COLO668 (cell line): Measurements from ENCODE around the gene NUAK2.

Source experiments
- DNase-seq: peaks from one replicate; lab custom pipeline; 2025; ENCODE audit not compliant: unreplicated experiment; lab: John Stamatoyannopoulos, UW

The NUAK2 gene

GRCh38 chr1:205275916-205276688, 45.4 kb downstream of the NUAK2 start:
- DNase-seq: no peak

GRCh38 chr1:205275133-205275532, 46.4 kb downstream of the NUAK2 start:
- peak; percentile 72 for DNase-seq

DNA sequence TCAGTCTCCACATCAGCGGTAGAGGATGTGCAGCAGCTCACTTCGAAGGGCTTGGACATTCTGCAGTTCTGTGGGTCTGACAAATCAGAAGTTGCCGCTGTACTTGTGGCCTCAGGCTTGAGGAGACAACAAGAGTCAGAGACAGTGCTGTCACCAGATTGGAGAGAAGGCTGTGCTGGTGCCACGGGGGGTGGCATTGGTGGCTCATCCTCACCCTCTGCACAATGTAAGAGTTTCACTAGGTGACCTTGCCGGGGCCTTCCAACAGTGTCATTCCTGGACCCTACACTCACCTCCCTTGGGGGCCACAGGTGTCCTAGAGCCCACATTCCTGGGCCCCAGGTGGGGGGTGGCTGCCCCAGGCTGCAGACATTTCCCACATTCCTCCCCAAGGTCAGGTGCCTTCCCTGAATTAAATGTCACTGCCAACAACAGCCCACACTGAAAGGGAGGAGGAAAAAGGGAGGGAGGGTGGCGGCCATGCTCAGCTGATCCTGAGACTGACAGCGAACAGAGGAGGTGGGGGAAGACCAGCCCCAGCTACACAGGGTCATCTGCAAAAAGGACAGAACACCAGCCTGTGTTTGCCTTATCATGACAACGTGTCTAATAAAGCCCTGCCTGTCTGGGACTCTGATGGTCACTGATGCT, 47.4 kb downstream of the NUAK2 start:
- DNase-seq: no peak

- peak; percentile 93 for DNase-seq
These were observed 48.0 kb downstream of the NUAK2 start for GRCh38 chr1:205273551-205273982.

DNA sequence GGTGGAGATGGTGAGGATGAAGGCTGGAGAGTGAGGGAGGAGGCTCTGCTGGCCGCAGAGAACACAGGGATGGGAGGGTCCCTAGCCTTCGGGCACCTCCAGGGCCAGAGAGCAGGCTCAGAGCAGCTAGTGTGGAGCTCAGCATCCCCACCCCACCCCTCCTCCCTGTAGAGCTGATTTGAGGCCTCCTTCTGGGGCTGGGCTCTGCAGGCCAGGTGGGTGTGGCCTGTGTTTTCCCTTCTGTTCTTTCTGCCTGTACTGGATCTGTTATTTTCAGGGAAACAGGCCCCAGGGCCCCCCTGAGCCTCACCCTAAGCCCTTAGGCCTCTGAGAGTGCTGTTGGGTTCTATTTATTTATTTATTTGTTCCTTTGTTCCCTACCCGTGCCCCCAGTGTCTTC, 49.0 kb downstream of the NUAK2 start:
- DNase-seq: peak; percentile 15

- DNase-seq: no peak
These were observed 49.8 kb downstream of the NUAK2 start for GRCh38 chr1:205271745-205272144.

GRCh38 chr1:205271277-205271676, 50.3 kb downstream of the NUAK2 start:
- DNase-seq: no peak

DNA sequence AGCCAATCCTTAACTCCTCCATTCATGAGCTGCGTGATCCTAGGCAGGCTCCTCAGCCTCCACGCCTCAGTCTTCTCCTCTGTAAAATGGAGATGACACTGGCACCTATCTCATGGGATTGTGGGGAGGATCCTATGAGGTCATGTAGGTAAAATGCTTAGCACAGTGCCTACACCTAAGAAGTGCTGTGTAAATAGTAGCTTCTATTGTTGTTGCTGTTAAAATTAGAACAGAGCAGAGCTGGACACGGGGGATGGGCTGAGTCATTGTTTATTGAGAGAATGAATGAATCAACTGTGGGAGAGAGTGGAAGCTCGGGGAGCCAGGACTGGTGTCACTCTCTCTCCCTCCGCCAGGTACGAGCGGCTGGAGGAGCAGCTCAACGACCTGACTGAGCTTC, 50.8 kb downstream of the NUAK2 start:
- peak; percentile 81 for DNase-seq

DNA sequence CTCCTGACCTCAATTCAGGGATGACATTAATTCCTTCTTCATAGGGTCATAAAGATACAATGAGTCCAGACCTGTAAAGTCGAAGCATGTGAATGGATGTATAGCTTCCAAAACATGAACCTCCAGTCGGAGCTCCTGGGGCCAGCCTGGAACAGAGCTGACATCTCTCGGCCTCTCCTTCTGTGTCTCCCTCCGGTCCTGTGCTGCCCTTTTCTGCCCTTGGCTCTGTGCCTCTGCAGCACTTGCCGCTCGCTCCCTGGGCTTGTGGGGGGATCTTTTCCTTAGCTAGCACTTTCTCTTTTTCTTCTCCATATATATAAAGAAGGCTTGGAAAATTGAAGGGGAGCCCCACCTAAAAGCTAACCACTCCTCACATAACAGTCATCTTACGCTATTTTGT, 51.3 kb downstream of the NUAK2 start:
- no peak for DNase-seq

- no peak for DNase-seq
These were observed 51.8 kb downstream of the NUAK2 start for GRCh38 chr1:205269711-205270110.

GRCh38 chr1:205268846-205269680, 52.5 kb downstream of the NUAK2 start:
- no peak for DNase-seq

DNA sequence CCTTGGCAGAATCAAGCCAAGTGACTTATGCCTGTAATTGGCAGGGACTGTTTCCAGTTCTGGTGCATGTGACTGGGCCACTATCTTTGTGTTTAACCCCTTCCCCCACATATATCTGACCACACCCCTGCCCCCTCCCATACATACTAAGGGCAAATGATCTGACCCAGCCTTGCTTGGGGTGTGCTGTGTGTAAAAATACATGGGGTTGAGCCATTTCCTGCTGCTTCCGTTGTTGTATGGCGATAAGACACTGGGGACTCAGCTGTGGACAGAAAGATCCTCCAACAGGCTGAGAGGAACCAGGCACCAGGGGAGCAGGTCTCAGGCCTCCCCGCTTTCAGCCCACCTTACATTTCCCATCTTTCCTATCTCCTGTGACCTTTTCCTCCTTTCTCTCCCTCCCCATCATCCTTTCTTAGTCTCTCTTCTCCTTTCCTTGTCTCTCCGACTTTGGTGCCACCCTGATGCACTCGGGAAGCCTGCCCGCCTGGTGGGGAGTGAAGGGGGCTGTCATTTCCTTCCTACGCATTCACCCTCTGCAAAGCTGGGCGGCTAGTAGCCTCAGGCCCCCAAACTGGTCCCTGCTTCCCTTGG, 54.1 kb downstream of the NUAK2 start:
- no peak for DNase-seq

- DNase-seq: no peak
These were observed 54.8 kb downstream of the NUAK2 start for GRCh38 chr1:205266611-205267305.

DNA sequence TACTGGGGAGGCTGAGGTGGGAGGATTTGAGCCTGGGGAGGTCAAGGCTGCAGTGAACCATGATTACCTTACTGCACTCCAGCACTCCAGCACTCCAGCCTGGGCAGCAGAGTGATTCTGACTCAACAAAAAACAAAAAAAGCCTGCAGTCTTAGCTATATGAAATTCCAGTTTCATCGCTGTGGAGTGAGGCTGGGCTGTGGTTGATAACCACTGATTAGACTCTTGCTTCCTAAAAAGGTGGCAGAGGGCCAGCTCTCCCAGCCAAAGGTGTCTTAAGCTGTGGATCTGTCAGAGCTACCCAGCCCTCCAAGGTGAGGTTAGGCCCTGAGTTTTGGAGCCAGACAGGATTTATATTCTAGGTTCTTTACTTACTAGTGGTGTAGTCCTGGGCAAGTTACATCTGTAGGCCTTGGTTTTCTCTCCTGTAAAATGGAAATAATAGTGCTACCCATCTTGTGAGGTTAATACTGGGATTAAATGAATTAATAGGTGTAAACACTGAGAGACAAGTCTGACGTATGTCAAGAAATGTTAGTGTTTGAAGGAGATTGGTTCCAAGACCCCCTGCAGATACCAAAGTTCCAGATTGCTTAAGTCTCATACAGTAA, 57.9 kb downstream of the NUAK2 start:
- no peak for DNase-seq

- no peak for DNase-seq
These were observed 58.8 kb downstream of the NUAK2 start for GRCh38 chr1:205262731-205263171.

DNA sequence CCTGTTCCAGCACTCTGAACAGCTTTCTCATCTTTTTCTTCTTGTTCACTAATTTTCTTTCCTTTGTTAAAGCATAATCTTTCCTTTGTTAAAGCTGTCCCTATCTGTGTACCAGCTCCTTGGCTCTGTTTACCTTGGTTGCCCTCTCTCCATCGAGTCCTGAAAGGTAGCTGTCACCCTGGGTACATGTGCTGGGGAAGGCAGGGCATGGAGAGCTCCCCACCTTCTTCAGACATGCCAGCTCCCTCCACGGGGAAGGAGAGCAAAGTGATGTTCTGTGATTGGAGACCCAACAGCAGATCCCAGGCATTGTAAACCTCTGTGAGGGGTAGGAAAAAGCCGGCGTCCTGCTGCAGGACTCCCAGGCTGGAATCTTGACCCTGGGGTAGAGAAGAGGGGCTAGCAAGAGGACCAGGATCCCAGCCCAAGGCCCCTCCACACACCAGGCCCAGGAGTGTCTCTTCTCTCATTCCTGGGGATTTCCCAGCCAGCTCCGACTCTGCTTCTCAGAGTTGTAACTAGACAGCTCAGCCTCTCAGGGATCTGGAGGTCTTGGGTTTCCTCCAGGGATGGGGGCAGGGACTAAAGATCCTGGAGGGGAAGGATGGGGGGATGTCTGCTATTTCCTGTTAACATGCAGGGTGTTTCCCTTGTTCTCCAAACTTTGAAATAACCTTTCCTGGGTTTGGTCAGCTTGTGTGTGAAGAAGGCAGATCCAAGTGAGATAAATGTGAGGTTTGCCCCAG, 59.4 kb downstream of the NUAK2 start:
- no peak for DNase-seq

GRCh38 chr1:205260948-205261732, 60.4 kb downstream of the NUAK2 start:
- DNase-seq: no peak

DNA sequence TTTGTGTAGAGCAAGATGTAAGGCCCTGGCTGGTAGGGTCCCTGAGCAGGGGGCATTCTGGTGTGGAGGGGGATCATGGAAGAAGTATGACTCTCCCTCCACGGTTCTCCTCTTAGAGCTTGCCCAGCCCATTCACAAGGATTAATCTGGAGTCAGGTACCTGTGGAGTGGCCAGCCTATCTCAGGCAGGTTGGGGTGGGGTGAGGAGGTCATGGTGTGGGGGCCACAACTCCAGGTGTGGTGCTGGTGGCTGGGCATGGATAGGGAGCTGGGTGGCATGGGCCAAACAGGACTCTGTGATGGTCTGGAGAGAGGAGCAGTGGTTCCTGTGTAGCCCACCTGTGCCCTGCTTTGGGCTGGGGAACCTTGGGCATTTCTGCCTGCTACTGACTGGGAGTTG, 61.5 kb downstream of the NUAK2 start:
- DNase-seq: no peak

GRCh38 chr1:205259324-205259832, 62.2 kb downstream of the NUAK2 start:
- DNase-seq: no peak
